ENCODE data around the gene PALM. TPM values are rescaled to one million over a fixed set of nuclear protein-coding genes. Genes with fewer than 3 reads are reported as not detected.

The PALM gene
- polyA plus RNA-seq, 1 donor (not counting 4 experiments of a cell fraction or from before 2014, with no cell fraction given): not detected

DNA sequence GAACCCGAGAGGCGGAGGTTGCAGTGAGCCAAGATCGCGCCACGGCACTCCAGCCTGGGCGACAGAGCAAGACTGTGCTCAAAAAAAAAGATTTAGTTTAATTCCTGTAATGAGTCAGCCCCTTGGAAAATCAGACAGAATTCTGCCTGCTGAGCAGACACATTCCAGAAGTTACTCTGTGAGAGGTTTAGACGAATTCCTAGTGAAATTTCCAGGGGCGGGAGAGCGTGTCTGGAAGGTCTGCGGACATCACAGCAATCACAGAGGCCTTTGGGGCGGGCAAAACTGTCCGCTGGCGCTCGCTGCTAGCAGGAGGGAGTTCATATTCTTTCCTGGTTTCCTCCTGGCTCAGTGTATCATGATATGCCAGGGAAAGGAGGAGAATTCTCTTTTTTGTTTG lies 59.7 kb downstream of the PALM start:
- Histone ChIP-seq H3K27me3 (ENCODE audit: control insufficient read depth, extremely low read depth, insufficient read depth, low read length) (no peaks in the 10 kb centered on the region), H3K9me1 (ENCODE audit: control insufficient read depth, extremely low read depth, insufficient read depth, low read length) (no peaks in the 10 kb centered on the region), H3K9me3 (ENCODE audit: control insufficient read depth, low read depth, low read length) (no peaks in the 10 kb centered on the region), H3K36me3 (ENCODE audit: control insufficient read depth in 2 of 2, extremely low read depth in 1 of 2, insufficient read depth in 2 of 2, low read length in 2 of 2) (peaks cover 7 to 9% of the 10 kb centered on the region in 2 experiments), H3K4me3 (ENCODE audit: control insufficient read depth in 2 of 3, extremely low read depth in 1 of 3, insufficient read depth in 2 of 3, low read depth in 1 of 3, low read length in 3 of 3) (no peak overlapping the region), H4K20me1 (ENCODE audit: control insufficient read depth, extremely low read depth, insufficient read depth, low read length) (no peaks in the 10 kb centered on the region), H3K79me2 (ENCODE audit: control insufficient read depth, insufficient read depth, low read length) (no peaks in the 10 kb centered on the region), H3K9ac (ENCODE audit: control insufficient read depth, extremely low read depth, insufficient read depth, low read length) (no peak overlapping the region), H3K4me2 (ENCODE audit: control insufficient read depth, extremely low read depth, insufficient read depth, low read depth, low read length) (no peak overlapping the region), H3K27ac (ENCODE audit: control insufficient read depth, insufficient read depth, low read length) (no peak overlapping the region), H2AFZ (ENCODE audit: control insufficient read depth, low read length) (no peak overlapping the region), H3K4me1 (ENCODE audit: control insufficient read depth, extremely low read depth, insufficient read depth, low read length) (no peaks in the 10 kb centered on the region)
- DNase-seq (ENCODE audit: low read depth, low spot score) (no peak), FAIRE-seq (no peak)
- dilution Hi-C loops (cut with MboI; ENCODE audit: extremely low pct_ligation_motif_present, low sequenced_read_pairs): no loop called here
- TF ChIP-seq EZH2 (IDR thresholded peaks at IDR 0.05; ENCODE audit: low read length): no peak
- TF ChIP-seq, protein P1, sequence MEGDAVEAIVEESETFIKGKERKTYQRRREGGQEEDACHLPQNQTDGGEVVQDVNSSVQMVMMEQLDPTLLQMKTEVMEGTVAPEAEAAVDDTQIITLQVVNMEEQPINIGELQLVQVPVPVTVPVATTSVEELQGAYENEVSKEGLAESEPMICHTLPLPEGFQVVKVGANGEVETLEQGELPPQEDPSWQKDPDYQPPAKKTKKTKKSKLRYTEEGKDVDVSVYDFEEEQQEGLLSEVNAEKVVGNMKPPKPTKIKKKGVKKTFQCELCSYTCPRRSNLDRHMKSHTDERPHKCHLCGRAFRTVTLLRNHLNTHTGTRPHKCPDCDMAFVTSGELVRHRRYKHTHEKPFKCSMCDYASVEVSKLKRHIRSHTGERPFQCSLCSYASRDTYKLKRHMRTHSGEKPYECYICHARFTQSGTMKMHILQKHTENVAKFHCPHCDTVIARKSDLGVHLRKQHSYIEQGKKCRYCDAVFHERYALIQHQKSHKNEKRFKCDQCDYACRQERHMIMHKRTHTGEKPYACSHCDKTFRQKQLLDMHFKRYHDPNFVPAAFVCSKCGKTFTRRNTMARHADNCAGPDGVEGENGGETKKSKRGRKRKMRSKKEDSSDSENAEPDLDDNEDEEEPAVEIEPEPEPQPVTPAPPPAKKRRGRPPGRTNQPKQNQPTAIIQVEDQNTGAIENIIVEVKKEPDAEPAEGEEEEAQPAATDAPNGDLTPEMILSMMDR (optimal IDR thresholded peaks at IDR 0.05 in 1 of 3, IDR thresholded peaks at IDR 0.05 in 1 of 3, conservative IDR thresholded peaks at IDR 0.05 in 1 of 3; ENCODE audit: extremely low read depth in 1 of 3, insufficient read depth in 2 of 3, low read length in 3 of 3): no peak

DNA sequence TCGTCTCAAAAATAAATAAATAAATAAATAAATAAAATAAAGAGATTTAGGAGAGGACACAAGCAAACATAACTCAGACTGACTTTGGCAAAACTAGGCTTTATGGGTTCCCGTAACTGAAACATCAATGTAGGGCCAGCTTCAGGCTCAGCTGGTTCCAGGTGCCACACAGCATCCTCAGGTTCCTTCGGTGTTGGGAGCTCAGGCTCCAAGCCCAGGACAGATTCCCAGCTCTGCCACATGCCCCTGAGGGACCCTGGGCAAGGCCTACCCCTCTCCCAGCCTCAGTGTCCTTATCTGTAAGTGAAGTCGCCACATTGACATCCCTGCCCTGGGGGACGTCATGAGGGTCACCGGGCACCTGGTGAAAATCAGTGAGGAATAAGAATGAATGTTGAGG lies 60.9 kb downstream of the PALM start:
- no peaks in the 10 kb centered on the region for H3K9me3 ChIP-seq (ENCODE audit: control insufficient read depth, low read depth, low read length)
- H3K9ac ChIP-seq (ENCODE audit: control insufficient read depth, extremely low read depth, insufficient read depth, low read length): no peak overlapping the region
- H3K4me2 ChIP-seq (ENCODE audit: control insufficient read depth, extremely low read depth, insufficient read depth, low read depth, low read length): no peak overlapping the region
- FAIRE-seq (no peak), DNase-seq (ENCODE audit: low read depth, low spot score) (no peak)
- no peak overlapping the region for H3K4me3 ChIP-seq (ENCODE audit: control insufficient read depth in 2 of 3, extremely low read depth in 1 of 3, insufficient read depth in 2 of 3, low read depth in 1 of 3, low read length in 3 of 3)
- no peaks in the 10 kb centered on the region for H3K27me3 ChIP-seq (ENCODE audit: control insufficient read depth, extremely low read depth, insufficient read depth, low read length)
- H3K79me2 ChIP-seq (ENCODE audit: control insufficient read depth, insufficient read depth, low read length): no peaks in the 10 kb centered on the region
- H4K20me1 ChIP-seq (ENCODE audit: control insufficient read depth, extremely low read depth, insufficient read depth, low read length): no peaks in the 10 kb centered on the region
- no peak overlapping the region for H2AFZ ChIP-seq (ENCODE audit: control insufficient read depth, low read length)
- no peaks in the 10 kb centered on the region for H3K4me1 ChIP-seq (ENCODE audit: control insufficient read depth, extremely low read depth, insufficient read depth, low read length)
- no peak for TF ChIP-seq EZH2 (IDR thresholded peaks at IDR 0.05; ENCODE audit: low read length)
- TF ChIP-seq, protein P1 (optimal IDR thresholded peaks at IDR 0.05 in 1 of 3, IDR thresholded peaks at IDR 0.05 in 1 of 3, conservative IDR thresholded peaks at IDR 0.05 in 1 of 3; ENCODE audit: extremely low read depth in 1 of 3, insufficient read depth in 2 of 3, low read length in 3 of 3): no peak
- no peaks in the 10 kb centered on the region for H3K9me1 ChIP-seq (ENCODE audit: control insufficient read depth, extremely low read depth, insufficient read depth, low read length)
- dilution Hi-C loops (cut with MboI; ENCODE audit: extremely low pct_ligation_motif_present, low sequenced_read_pairs): no loop called here
- peaks cover 0 to 4% of the 10 kb centered on the region in 2 experiments for H3K36me3 ChIP-seq (ENCODE audit: control insufficient read depth in 2 of 2, extremely low read depth in 1 of 2, insufficient read depth in 2 of 2, low read length in 2 of 2)
- H3K27ac ChIP-seq (ENCODE audit: control insufficient read depth, insufficient read depth, low read length): no peak overlapping the region
